ENCODE measurements around the gene TBC1D4. TPM values are rescaled to one million over a fixed set of nuclear protein-coding genes. Genes with fewer than 3 reads are reported as not detected.

TBC1D4 gene
- total RNA-seq, 4 donors from 2014 or later = 38.5 to 53.0 (median 44.1) TPM

- TF ChIP-seq CTCF (IDR thresholded peaks at IDR 0.05) (no peak), POLR2A (IDR thresholded peaks at IDR 0.05) (no peak)
- no peak for DNase-seq (ENCODE audit: low spot score in 2 of 2)
- intact Hi-C loops (cut with DNase I; ENCODE audit: low total_unique reads) = no loop called here
- H3K4me3 ChIP-seq (ENCODE audit: low read depth, poor library complexity, severe bottlenecking) = no peak overlapping the region
- WGBS, 2 donors = 69 to 71% methylated on average over 3 of the region's 3 CpGs
Measured at GRCh38 chr13:75258159-75258782, 223.7 kb downstream of the TBC1D4 start.

GRCh38 chr13:75256922-75257321 lies 225.0 kb downstream of the TBC1D4 start:
- DNase-seq (ENCODE audit: low spot score in 2 of 2) = no peak
- WGBS, 2 donors = 67 to 76% methylated on average over 3 of the region's 3 CpGs
- no peak overlapping the region for H3K4me3 ChIP-seq (ENCODE audit: low read depth, poor library complexity, severe bottlenecking)
- intact Hi-C loops (cut with DNase I; ENCODE audit: low total_unique reads) = no loop called here
- TF ChIP-seq POLR2A (IDR thresholded peaks at IDR 0.05) = no peak
- TF ChIP-seq CTCF (IDR thresholded peaks at IDR 0.05) = no peak

GRCh38 chr13:75255653-75256052 lies 226.3 kb downstream of the TBC1D4 start:
- no peak overlapping the region for H3K4me3 ChIP-seq (ENCODE audit: low read depth, poor library complexity, severe bottlenecking)
- TF ChIP-seq CTCF (IDR thresholded peaks at IDR 0.05) (no peak), POLR2A (IDR thresholded peaks at IDR 0.05) (no peak)
- WGBS, 2 donors = 14 to 32% methylated on average over 1 of the region's 1 CpG
- intact Hi-C loops (cut with DNase I; ENCODE audit: low total_unique reads) = no loop called here
- DNase-seq (ENCODE audit: low spot score in 2 of 2) = no peak

GRCh38 chr13:75255147-75255546 lies 226.8 kb downstream of the TBC1D4 start:
- intact Hi-C loops (cut with DNase I; ENCODE audit: low total_unique reads) = no loop called here
- no peak overlapping the region for H3K4me3 ChIP-seq (ENCODE audit: low read depth, poor library complexity, severe bottlenecking)
- WGBS, 2 donors = 92 to 94% methylated on average over 6 of the region's 6 CpGs
- no peak for TF ChIP-seq CTCF (IDR thresholded peaks at IDR 0.05)
- DNase-seq (ENCODE audit: low spot score in 2 of 2) = no peak

- WGBS, 2 donors = 82 to 86% methylated on average over 4 of the region's 4 CpGs
- DNase-seq (ENCODE audit: low spot score in 2 of 2) = no peak
- no peak overlapping the region for H3K4me3 ChIP-seq (ENCODE audit: low read depth, poor library complexity, severe bottlenecking)
- intact Hi-C loops (cut with DNase I; ENCODE audit: low total_unique reads) = no loop called here
- TF ChIP-seq POLR2A (IDR thresholded peaks at IDR 0.05) (no peak), CTCF (IDR thresholded peaks at IDR 0.05) (no peak)
Measured at GRCh38 chr13:75251188-75251587, 230.8 kb downstream of the TBC1D4 start.
